ENCODE data around the gene SLC26A2. TPM values are rescaled to one million over a fixed set of nuclear protein-coding genes. Genes with fewer than 3 reads are reported as not detected.

SLC26A2 gene
- total RNA-seq, 1 donor from 2014 or later, result 17.4 TPM

- no peak overlapping the region for H3K27ac Mint-ChIP-seq
- no peak overlapping the region for H3K4me3 Mint-ChIP-seq
Measured at GRCh38 chr5:149966946-149967345, 6.4 kb downstream of the SLC26A2 start.

DNA sequence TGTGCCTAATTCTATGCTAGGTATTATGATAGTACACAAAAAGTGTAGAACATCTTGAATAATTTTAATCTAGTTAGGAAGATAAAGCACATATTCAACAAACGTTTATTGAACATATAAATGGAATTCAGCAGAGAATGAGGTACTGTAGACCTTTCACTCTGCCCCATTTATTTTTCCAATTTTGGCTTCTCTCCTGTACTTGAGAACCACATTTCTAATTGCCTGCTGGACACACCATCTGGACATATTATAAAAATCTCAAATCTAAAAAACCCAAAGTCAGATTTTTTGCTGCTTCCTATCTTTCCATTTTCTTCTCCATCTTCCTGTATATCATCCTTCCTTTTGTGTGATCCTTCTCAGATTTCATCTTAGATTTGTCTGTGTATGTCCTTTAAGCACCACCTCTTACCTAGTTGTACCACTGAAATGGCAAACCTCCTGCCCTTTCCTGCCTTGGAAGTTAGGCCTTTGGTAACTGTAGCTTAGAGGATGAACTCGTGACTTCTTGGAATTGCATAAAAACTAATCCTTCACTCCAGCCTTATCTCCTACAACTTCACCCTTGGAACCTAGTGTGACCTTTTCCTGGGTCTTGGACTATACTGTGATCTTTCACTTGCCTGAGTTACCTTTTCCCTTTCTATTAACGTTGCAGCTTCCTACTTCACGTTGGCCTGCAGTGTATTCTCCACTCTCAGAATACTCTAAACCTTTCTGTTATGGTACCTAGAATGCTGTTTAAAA, 8.8 kb downstream of the SLC26A2 start:
- H3K27me3 Mint-ChIP-seq, result no peaks in the 10 kb centered on the region
- no peak for DNase-seq (ENCODE audit: extremely low spot score, unreplicated experiment)
- no peaks in the 10 kb centered on the region for H3K9me3 Mint-ChIP-seq
- TF ChIP-seq, protein P1, sequence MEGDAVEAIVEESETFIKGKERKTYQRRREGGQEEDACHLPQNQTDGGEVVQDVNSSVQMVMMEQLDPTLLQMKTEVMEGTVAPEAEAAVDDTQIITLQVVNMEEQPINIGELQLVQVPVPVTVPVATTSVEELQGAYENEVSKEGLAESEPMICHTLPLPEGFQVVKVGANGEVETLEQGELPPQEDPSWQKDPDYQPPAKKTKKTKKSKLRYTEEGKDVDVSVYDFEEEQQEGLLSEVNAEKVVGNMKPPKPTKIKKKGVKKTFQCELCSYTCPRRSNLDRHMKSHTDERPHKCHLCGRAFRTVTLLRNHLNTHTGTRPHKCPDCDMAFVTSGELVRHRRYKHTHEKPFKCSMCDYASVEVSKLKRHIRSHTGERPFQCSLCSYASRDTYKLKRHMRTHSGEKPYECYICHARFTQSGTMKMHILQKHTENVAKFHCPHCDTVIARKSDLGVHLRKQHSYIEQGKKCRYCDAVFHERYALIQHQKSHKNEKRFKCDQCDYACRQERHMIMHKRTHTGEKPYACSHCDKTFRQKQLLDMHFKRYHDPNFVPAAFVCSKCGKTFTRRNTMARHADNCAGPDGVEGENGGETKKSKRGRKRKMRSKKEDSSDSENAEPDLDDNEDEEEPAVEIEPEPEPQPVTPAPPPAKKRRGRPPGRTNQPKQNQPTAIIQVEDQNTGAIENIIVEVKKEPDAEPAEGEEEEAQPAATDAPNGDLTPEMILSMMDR (conservative IDR thresholded peaks at IDR 0.05), result no peak
- no peak overlapping the region for H3K4me3 Mint-ChIP-seq
- H3K36me3 Mint-ChIP-seq, result no peaks in the 10 kb centered on the region
- H3K27ac Mint-ChIP-seq, result no peak overlapping the region
- no peaks in the 10 kb centered on the region for H3K4me1 Mint-ChIP-seq (ENCODE audit: unreplicated experiment)

More at GRCh38 chr5:149966946-149967345, 6.4 kb downstream of the SLC26A2 start:
- Mint-ChIP-seq H3K4me1 (ENCODE audit: unreplicated experiment) (peaks cover 5% of the 10 kb centered on the region), H3K36me3 (no peaks in the 10 kb centered on the region), H3K27me3 (no peaks in the 10 kb centered on the region), H3K9me3 (no peaks in the 10 kb centered on the region)
- TF ChIP-seq, protein P1 (conservative IDR thresholded peaks at IDR 0.05), result no peak
- no peak for DNase-seq (ENCODE audit: extremely low spot score, unreplicated experiment)

DNA sequence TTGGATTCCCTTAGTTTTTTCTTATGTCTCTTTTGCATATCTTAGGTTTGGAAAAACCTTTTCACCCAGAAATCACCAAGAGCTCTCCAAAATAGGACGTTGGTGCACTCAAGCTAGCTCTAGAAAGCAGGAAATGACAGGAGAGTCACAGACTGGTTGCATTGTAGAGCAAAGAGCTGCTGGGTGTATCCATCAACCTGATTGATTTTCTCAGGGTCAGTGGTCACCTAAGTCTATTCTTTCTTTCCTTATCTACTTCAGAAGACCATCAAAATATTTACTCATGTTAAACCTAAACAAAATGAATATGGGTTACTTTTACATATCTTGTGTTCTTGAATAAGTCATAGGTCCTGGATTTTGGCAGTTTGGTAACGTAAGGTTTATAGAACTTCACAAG, 14.9 kb downstream of the SLC26A2 start:
- no peak for DNase-seq (ENCODE audit: extremely low spot score, unreplicated experiment)
- Mint-ChIP-seq H3K4me1 (ENCODE audit: unreplicated experiment) (peaks cover 10% of the 10 kb centered on the region), H3K27ac (no peak overlapping the region), H3K27me3 (no peaks in the 10 kb centered on the region), H3K36me3 (peaks cover 6% of the 10 kb centered on the region), H3K4me3 (no peak overlapping the region), H3K9me3 (no peaks in the 10 kb centered on the region)
- TF ChIP-seq, protein P1 (conservative IDR thresholded peaks at IDR 0.05), result no peak

DNA sequence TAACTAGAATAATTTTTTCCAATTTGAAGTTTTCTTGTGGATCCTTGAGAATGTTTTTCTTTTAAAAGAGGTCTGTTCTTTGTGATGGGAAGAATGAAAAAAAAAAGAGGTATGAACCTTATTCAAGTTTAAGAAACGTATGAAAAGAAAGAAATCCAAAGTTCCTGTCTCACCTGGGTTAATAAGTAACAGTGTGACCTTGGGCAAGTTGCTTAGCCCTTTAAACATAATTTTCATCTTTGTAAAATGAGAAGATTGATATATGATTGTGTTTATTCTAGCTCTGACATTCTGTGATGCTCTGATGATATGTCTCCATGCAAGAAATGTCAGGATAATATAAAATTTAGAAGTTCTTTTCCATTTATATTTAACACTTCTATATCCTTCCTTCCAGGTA, 19.3 kb downstream of the SLC26A2 start:
- no peak for DNase-seq (ENCODE audit: extremely low spot score, unreplicated experiment)
- H3K27ac Mint-ChIP-seq, result no peak overlapping the region
- peaks cover 14% of the 10 kb centered on the region for H3K4me1 Mint-ChIP-seq (ENCODE audit: unreplicated experiment)
- H3K36me3 Mint-ChIP-seq, result peaks cover 5% of the 10 kb centered on the region
- no peaks in the 10 kb centered on the region for H3K9me3 Mint-ChIP-seq
- no peak overlapping the region for H3K4me3 Mint-ChIP-seq
- H3K27me3 Mint-ChIP-seq, result no peaks in the 10 kb centered on the region
- TF ChIP-seq, protein P1 (conservative IDR thresholded peaks at IDR 0.05), result no peak

DNA sequence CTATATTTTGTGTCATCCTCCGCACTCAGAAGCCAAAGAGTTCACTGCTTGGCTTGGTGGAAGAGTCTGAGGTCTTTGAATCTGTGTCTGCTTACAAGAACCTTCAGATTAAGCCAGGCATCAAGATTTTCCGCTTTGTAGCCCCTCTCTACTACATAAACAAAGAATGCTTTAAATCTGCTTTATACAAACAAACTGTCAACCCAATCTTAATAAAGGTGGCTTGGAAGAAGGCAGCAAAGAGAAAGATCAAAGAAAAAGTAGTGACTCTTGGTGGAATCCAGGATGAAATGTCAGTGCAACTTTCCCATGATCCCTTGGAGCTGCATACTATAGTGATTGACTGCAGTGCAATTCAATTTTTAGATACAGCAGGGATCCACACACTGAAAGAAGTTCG, 20.6 kb downstream of the SLC26A2 start:
- Mint-ChIP-seq H3K4me3 (no peak overlapping the region), H3K27me3 (no peaks in the 10 kb centered on the region), H3K4me1 (ENCODE audit: unreplicated experiment) (peaks cover 10% of the 10 kb centered on the region), H3K27ac (no peak overlapping the region), H3K36me3 (peaks cover 3% of the 10 kb centered on the region), H3K9me3 (no peaks in the 10 kb centered on the region)
- no peak for DNase-seq (ENCODE audit: extremely low spot score, unreplicated experiment)
- TF ChIP-seq, protein P1 (conservative IDR thresholded peaks at IDR 0.05), result no peak
